Measurements from ENCODE around the gene LMBR1L. TPM values are rescaled to one million over a fixed set of nuclear protein-coding genes. Genes with fewer than 3 reads are reported as not detected.
A peak's percentile ranks its signal among the peaks of the same experiment; 100 is the strongest.

The LMBR1L gene
- total and polyA plus RNA-seq, 2 of the 13 experiments (the other 11 are each of a cell fraction or from before 2014, with no cell fraction given): 12.2 to 65.9 TPM

DNA sequence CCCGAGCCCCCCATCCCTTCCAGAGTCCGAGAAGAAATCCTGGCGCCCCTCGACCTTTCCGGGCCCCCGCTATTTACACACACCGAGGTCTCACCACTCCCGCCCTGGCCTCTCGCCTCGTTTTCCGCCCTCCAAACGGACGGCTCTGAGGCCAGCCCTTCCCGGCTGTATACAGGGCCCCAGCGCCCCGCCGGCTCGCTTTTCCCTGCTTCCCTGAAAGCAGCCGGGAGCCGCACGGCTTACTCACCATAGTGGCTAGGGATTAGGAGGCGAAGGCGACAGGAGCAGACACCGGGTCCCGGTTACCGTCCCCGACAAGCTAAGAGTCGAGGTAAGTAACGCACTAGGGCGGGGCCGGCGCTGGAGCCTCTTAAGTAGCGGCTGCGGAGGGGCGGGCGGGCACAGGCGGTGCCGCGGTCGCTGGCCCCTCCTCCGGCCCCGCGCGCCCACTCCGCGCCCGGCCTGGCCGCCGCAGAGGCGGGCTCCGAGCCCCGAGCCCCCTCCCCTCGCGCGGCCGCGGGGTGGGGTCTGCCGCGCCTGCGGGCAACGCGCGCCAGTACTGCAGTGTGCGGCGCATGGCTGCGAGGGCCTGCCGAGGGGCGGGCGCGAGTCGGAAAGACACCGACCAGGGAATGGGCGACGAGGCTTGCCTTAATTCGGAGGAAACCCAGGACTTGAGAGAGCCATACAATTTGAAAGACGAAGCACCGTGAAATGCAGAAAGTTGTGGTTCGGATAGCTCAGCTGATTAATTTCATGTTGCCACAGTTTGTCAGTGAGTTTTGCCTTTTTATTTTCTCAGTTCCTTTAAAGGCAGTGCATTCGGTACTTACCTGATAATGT lies 20.6 kb upstream of the LMBR1L start, which contains the start of gene TUBA1B (continued):
- peak; percentile 17; the same call in 1 of the 2 replicates for TF ChIP-seq ZNF580 (CRISPR knock-in tag; IDR thresholded peaks at IDR 0.05; ENCODE audit: borderline replicate concordance, low read depth)
- peak; percentile 77; the same call in 1 of the 2 replicates for TF ChIP-seq ZNF138 (CRISPR knock-in tag; IDR thresholded peaks at IDR 0.05; ENCODE audit: low read depth)
- 0 out of 2 replicates have a peak, but pooled peaks have one; percentile 28 for TF ChIP-seq MEIS1 (CRISPR knock-in tag; IDR thresholded peaks at IDR 0.05; ENCODE audit: borderline replicate concordance)
- TF ChIP-seq SRSF4 (IDR thresholded peaks at IDR 0.05; ENCODE audit: low read depth, low read length, poor library complexity, severe bottlenecking): no peak
- no peak for TF ChIP-seq STAG1 (CRISPR knock-in tag; IDR thresholded peaks at IDR 0.05)
- peak; percentile 80; the same call in 1 of the 2 replicates for TF ChIP-seq ZNF430 (CRISPR knock-in tag; IDR thresholded peaks at IDR 0.05)
- 0 out of 2 replicates have a peak, but pooled peaks have one; percentile 77 for TF ChIP-seq ZNF224 (CRISPR knock-in tag; IDR thresholded peaks at IDR 0.05)
- no peak for TF ChIP-seq RELA (CRISPR knock-in tag; IDR thresholded peaks at IDR 0.05)
- no peak; the same call in 1 of the 2 replicates for TF ChIP-seq ZNF556 (CRISPR knock-in tag; IDR thresholded peaks at IDR 0.05; ENCODE audit: borderline replicate concordance)
- TF ChIP-seq ZFP36L2 (CRISPR knock-in tag; IDR thresholded peaks at IDR 0.05): no peak; the same call in 1 of the 2 replicates
- no peak for TF ChIP-seq MTA1 (CRISPR knock-in tag; IDR thresholded peaks at IDR 0.05; ENCODE audit: borderline replicate concordance)
- 0 out of 2 replicates have a peak, but pooled peaks have one; percentile 28 for TF ChIP-seq ZNF740 (CRISPR knock-in tag; IDR thresholded peaks at IDR 0.05)
- no peak for TF ChIP-seq HCFC1 (IDR thresholded peaks at IDR 0.05; ENCODE audit: low read depth, low read length)
- TF ChIP-seq, protein P1, sequence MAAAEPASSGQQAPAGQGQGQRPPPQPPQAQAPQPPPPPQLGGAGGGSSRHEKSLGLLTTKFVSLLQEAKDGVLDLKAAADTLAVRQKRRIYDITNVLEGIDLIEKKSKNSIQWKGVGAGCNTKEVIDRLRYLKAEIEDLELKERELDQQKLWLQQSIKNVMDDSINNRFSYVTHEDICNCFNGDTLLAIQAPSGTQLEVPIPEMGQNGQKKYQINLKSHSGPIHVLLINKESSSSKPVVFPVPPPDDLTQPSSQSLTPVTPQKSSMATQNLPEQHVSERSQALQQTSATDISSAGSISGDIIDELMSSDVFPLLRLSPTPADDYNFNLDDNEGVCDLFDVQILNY (CRISPR knock-in tag; conservative IDR thresholded peaks at IDR 0.05): no peak
- TF ChIP-seq RBFOX2 (IDR thresholded peaks at IDR 0.05; ENCODE audit: low read depth, low read length): peak; percentile 89
- TF ChIP-seq ZNF564 (CRISPR knock-in tag; IDR thresholded peaks at IDR 0.05): peak; percentile 61
- no peak for TF ChIP-seq CENPT (CRISPR knock-in tag; IDR thresholded peaks at IDR 0.05; ENCODE audit: low read depth)
- TF ChIP-seq SYNCRIP (IDR thresholded peaks at IDR 0.05; ENCODE audit: insufficient read depth, low read depth, low read length): no peak
- TF ChIP-seq DPF2 (CRISPR knock-in tag; IDR thresholded peaks at IDR 0.05; ENCODE audit: borderline replicate concordance, low read depth): no peak
- no peak for TF ChIP-seq CHD4 (IDR thresholded peaks at IDR 0.05; ENCODE audit: borderline replicate concordance, low read length)
- TF ChIP-seq, protein P2, sequence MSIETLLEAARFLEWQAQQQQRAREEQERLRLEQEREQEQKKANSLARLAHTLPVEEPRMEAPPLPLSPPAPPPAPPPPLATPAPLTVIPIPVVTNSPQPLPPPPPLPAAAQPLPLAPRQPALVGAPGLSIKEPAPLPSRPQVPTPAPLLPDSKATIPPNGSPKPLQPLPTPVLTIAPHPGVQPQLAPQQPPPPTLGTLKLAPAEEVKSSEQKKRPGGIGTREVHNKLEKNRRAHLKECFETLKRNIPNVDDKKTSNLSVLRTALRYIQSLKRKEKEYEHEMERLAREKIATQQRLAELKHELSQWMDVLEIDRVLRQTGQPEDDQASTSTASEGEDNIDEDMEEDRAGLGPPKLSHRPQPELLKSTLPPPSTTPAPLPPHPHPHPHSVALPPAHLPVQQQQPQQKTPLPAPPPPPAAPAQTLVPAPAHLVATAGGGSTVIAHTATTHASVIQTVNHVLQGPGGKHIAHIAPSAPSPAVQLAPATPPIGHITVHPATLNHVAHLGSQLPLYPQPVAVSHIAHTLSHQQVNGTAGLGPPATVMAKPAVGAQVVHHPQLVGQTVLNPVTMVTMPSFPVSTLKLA (IDR thresholded peaks at IDR 0.05): no peak
- TF ChIP-seq SMAD3 (CRISPR knock-in tag; IDR thresholded peaks at IDR 0.05): no peak
- no peak for TF ChIP-seq HOXA5 (CRISPR knock-in tag; IDR thresholded peaks at IDR 0.05)
- TF ChIP-seq, protein P3, sequence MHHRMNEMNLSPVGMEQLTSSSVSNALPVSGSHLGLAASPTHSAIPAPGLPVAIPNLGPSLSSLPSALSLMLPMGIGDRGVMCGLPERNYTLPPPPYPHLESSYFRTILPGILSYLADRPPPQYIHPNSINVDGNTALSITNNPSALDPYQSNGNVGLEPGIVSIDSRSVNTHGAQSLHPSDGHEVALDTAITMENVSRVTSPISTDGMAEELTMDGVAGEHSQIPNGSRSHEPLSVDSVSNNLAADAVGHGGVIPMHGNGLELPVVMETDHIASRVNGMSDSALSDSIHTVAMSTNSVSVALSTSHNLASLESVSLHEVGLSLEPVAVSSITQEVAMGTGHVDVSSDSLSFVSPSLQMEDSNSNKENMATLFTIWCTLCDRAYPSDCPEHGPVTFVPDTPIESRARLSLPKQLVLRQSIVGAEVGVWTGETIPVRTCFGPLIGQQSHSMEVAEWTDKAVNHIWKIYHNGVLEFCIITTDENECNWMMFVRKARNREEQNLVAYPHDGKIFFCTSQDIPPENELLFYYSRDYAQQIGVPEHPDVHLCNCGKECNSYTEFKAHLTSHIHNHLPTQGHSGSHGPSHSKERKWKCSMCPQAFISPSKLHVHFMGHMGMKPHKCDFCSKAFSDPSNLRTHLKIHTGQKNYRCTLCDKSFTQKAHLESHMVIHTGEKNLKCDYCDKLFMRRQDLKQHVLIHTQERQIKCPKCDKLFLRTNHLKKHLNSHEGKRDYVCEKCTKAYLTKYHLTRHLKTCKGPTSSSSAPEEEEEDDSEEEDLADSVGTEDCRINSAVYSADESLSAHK (CRISPR knock-in tag; IDR thresholded peaks at IDR 0.05; ENCODE audit: borderline replicate concordance): no peak
- TF ChIP-seq MEIS2 (CRISPR knock-in tag; IDR thresholded peaks at IDR 0.05): peak; percentile 80; the same call in 1 of the 2 replicates
